ENCODE data around the gene HOXA13.
A peak's percentile ranks its signal among the peaks of the same experiment; 100 is the strongest.

Gene HOXA13

GRCh38 chr7:27187475-27188385 lies 12.2 kb downstream of the HOXA13 start:
- peak overlapping the region; percentile 25 for H3K9ac ChIP-seq (ENCODE audit: low read length)
- peak overlapping the region; percentile 23 for H3K4me3 ChIP-seq (ENCODE audit: low read length)
- no peaks in the 10 kb centered on the region for H3K9me3 ChIP-seq (ENCODE audit: control insufficient read depth, low read length)
- no peaks in the 10 kb centered on the region for H3K36me3 ChIP-seq (ENCODE audit: control insufficient read depth, insufficient read depth, low read length, severe bottlenecking)
- peaks cover 13% of the 10 kb centered on the region for H3K4me1 ChIP-seq (ENCODE audit: control insufficient read depth, insufficient read depth, low read length)
- peaks cover 4% of the 10 kb centered on the region for H3K27me3 ChIP-seq (replicated peaks; ENCODE audit: control insufficient read depth, insufficient read depth, low read length)
- DNase-seq (ENCODE audit: low read depth), result no peak

GRCh38 chr7:27186668-27187474 lies 13.0 kb downstream of the HOXA13 start:
- Histone ChIP-seq H3K36me3 (ENCODE audit: control insufficient read depth, insufficient read depth, low read length, severe bottlenecking) (no peaks in the 10 kb centered on the region), H3K4me1 (ENCODE audit: control insufficient read depth, insufficient read depth, low read length) (peaks cover 21% of the 10 kb centered on the region), H3K27me3 (replicated peaks; ENCODE audit: control insufficient read depth, insufficient read depth, low read length) (peaks cover 4% of the 10 kb centered on the region), H3K4me3 (ENCODE audit: low read length) (peak overlapping the region; percentile 89), H3K9me3 (ENCODE audit: control insufficient read depth, low read length) (no peaks in the 10 kb centered on the region), H3K9ac (ENCODE audit: low read length) (peak overlapping the region; percentile 93)
- DNase-seq (ENCODE audit: low read depth), result no peak

- peaks cover 28% of the 10 kb centered on the region for H3K4me1 ChIP-seq (ENCODE audit: control insufficient read depth, insufficient read depth, low read length)
- DNase-seq (ENCODE audit: low read depth), result no peak
- no peaks in the 10 kb centered on the region for H3K36me3 ChIP-seq (ENCODE audit: control insufficient read depth, insufficient read depth, low read length, severe bottlenecking)
- peak overlapping the region; percentile 89 for H3K4me3 ChIP-seq (ENCODE audit: low read length)
- peaks cover 1% of the 10 kb centered on the region for H3K27me3 ChIP-seq (replicated peaks; ENCODE audit: control insufficient read depth, insufficient read depth, low read length)
- H3K9ac ChIP-seq (ENCODE audit: low read length), result peak overlapping the region; percentile 93
- no peaks in the 10 kb centered on the region for H3K9me3 ChIP-seq (ENCODE audit: control insufficient read depth, low read length)
These were observed 13.8 kb downstream of the HOXA13 start for GRCh38 chr7:27185854-27186667.

GRCh38 chr7:27185013-27185853 lies 14.7 kb downstream of the HOXA13 start, which contains the start of gene HOXA11:
Gene HOXA11, minus strand, starts transcription at chr7:27185232. Its CDS starts 88 bp downstream, at chr7:27185144.
- peak within 1 kb of the TSS; percentile 93 for H3K9ac ChIP-seq (ENCODE audit: low read length)
- DNase-seq (ENCODE audit: low read depth), result no peak
- H3K9me3 ChIP-seq (ENCODE audit: control insufficient read depth, low read length), result no peaks in the 10 kb centered on the region
- peak within 1 kb of the TSS; percentile 89 for H3K4me3 ChIP-seq (ENCODE audit: low read length)
- no peaks in the 10 kb centered on the region for H3K27me3 ChIP-seq (replicated peaks; ENCODE audit: control insufficient read depth, insufficient read depth, low read length)
- H3K4me1 ChIP-seq (ENCODE audit: control insufficient read depth, insufficient read depth, low read length), result peaks cover 35% of the 10 kb centered on the region
- H3K36me3 ChIP-seq (ENCODE audit: control insufficient read depth, insufficient read depth, low read length, severe bottlenecking), result no peaks in the 10 kb centered on the region

GRCh38 chr7:27184337-27185012 lies 15.4 kb downstream of the HOXA13 start:
- Histone ChIP-seq H3K36me3 (ENCODE audit: control insufficient read depth, insufficient read depth, low read length, severe bottlenecking) (no peaks in the 10 kb centered on the region), H3K27me3 (replicated peaks; ENCODE audit: control insufficient read depth, insufficient read depth, low read length) (no peaks in the 10 kb centered on the region), H3K4me1 (ENCODE audit: control insufficient read depth, insufficient read depth, low read length) (peaks cover 37% of the 10 kb centered on the region), H3K4me3 (ENCODE audit: low read length) (peak overlapping the region; percentile 89), H3K9ac (ENCODE audit: low read length) (peak overlapping the region; percentile 93), H3K9me3 (ENCODE audit: control insufficient read depth, low read length) (no peaks in the 10 kb centered on the region)
- peak; percentile 47 for DNase-seq (ENCODE audit: low read depth)

GRCh38 chr7:27183682-27184336 lies 16.1 kb downstream of the HOXA13 start:
- peak overlapping the region; percentile 89 for H3K4me3 ChIP-seq (ENCODE audit: low read length)

GRCh38 chr7:27182861-27183681 lies 16.8 kb downstream of the HOXA13 start:
- no peaks in the 10 kb centered on the region for H3K36me3 ChIP-seq (ENCODE audit: control insufficient read depth, insufficient read depth, low read length, severe bottlenecking)
- peaks cover 47% of the 10 kb centered on the region for H3K4me1 ChIP-seq (ENCODE audit: control insufficient read depth, insufficient read depth, low read length)
- peak overlapping the region; percentile 93 for H3K9ac ChIP-seq (ENCODE audit: low read length)
- H3K4me3 ChIP-seq (ENCODE audit: low read length), result peak overlapping the region; percentile 89
- H3K27me3 ChIP-seq (replicated peaks; ENCODE audit: control insufficient read depth, insufficient read depth, low read length), result no peaks in the 10 kb centered on the region
- no peaks in the 10 kb centered on the region for H3K9me3 ChIP-seq (ENCODE audit: control insufficient read depth, low read length)
- DNase-seq (ENCODE audit: low read depth), result no peak

More at GRCh38 chr7:27183682-27184336, 16.1 kb downstream of the HOXA13 start:
- H3K36me3 ChIP-seq (ENCODE audit: control insufficient read depth, insufficient read depth, low read length, severe bottlenecking), result no peaks in the 10 kb centered on the region
- H3K4me1 ChIP-seq (ENCODE audit: control insufficient read depth, insufficient read depth, low read length), result peaks cover 42% of the 10 kb centered on the region
- no peak for DNase-seq (ENCODE audit: low read depth)
- peak overlapping the region; percentile 93 for H3K9ac ChIP-seq (ENCODE audit: low read length)
- no peaks in the 10 kb centered on the region for H3K27me3 ChIP-seq (replicated peaks; ENCODE audit: control insufficient read depth, insufficient read depth, low read length)
- H3K9me3 ChIP-seq (ENCODE audit: control insufficient read depth, low read length), result no peaks in the 10 kb centered on the region

- peak overlapping the region; percentile 93 for H3K9ac ChIP-seq (ENCODE audit: low read length)
These were observed 17.5 kb downstream of the HOXA13 start for GRCh38 chr7:27182285-27182841.

GRCh38 chr7:27181795-27182275 lies 18.1 kb downstream of the HOXA13 start:
- no peak overlapping the region for H3K4me3 ChIP-seq (ENCODE audit: low read length)

More at GRCh38 chr7:27182285-27182841, 17.5 kb downstream of the HOXA13 start:
- H3K36me3 ChIP-seq (ENCODE audit: control insufficient read depth, insufficient read depth, low read length, severe bottlenecking), result no peaks in the 10 kb centered on the region
- no peaks in the 10 kb centered on the region for H3K9me3 ChIP-seq (ENCODE audit: control insufficient read depth, low read length)
- H3K4me1 ChIP-seq (ENCODE audit: control insufficient read depth, insufficient read depth, low read length), result peaks cover 54% of the 10 kb centered on the region
- H3K4me3 ChIP-seq (ENCODE audit: low read length), result peak overlapping the region; percentile 89
- DNase-seq (ENCODE audit: low read depth), result no peak
- H3K27me3 ChIP-seq (replicated peaks; ENCODE audit: control insufficient read depth, insufficient read depth, low read length), result no peaks in the 10 kb centered on the region

More at GRCh38 chr7:27181795-27182275, 18.1 kb downstream of the HOXA13 start:
- no peak for DNase-seq (ENCODE audit: low read depth)
- Histone ChIP-seq H3K36me3 (ENCODE audit: control insufficient read depth, insufficient read depth, low read length, severe bottlenecking) (no peaks in the 10 kb centered on the region), H3K9me3 (ENCODE audit: control insufficient read depth, low read length) (no peaks in the 10 kb centered on the region), H3K4me1 (ENCODE audit: control insufficient read depth, insufficient read depth, low read length) (peaks cover 59% of the 10 kb centered on the region), H3K27me3 (replicated peaks; ENCODE audit: control insufficient read depth, insufficient read depth, low read length) (no peaks in the 10 kb centered on the region), H3K9ac (ENCODE audit: low read length) (no peak overlapping the region)
